ENCODE measurements around the gene OR8B3.

OR8B3 gene

DNA sequence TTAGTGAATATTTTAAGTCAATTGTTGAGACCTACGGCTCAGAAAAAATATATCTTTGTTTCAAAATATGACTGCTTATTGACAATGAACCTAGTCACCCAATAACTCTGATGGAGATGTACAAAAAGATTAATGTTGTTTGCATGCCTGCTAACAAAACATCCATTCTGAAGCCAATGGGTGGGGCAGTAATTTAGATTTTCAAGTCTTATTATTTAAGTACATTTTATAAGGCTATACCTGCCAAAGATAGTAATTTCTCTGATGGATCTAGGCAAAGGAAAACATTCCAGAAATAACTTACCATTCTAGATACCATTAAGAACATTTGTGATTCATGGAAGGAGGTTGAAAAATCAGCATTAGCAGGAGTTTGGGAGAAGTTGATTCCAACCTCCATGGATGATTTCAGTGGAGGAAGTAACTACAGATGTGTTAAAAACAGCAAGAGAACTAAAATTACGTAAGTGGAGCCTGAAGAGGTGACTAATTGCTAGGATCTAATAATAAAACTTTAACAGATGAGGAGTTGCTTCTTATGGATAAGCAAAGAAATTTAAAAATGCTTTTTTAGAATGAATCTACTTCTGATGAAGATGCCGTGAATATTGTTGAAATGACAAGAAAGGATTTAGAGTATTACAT lies 52.4 kb downstream of the OR8B3 start:
- DNase-seq = no peak

Measured in hematopoietic multipotent progenitor cell treated with erythropoietin and hydrocortisone succinate and interleukin-3 and kit ligand, for 6 days (in vitro differentiated cells).